Head of caudate nucleus (tissue), 42 donors: ENCODE results near the gene RPUSD1.

Experiments used
- DNase-seq, 42 donors: peaks; one replicate each; pipeline versions ENCODE4 v3.0.0 to v3.0.0-alpha.2; 2020 to 2021; ENCODE audit warnings: mixed read lengths in 7 of 42
- intact Hi-C: fragments of 100-400 bp; cut with DNase I; formaldehyde crosslinking; loops from one replicate; pipeline ENCODE4 v1.15.0; 2022

The RPUSD1 gene

GRCh38 chr16:741986-742629, 46.1 kb downstream of the RPUSD1 start:
- intact Hi-C loops, result loop anchor here (2.0 kb wide), 1 partner anchor 21 kb away; the partner anchor contains the start of gene ANTKMT
- peak in 1 of 42 donors; percentile 2 for DNase-seq

GRCh38 chr16:740764-741505, 47.2 kb downstream of the RPUSD1 start, which contains the start of gene CIAO3:
Gene CIAO3 (minus strand): TSS chr16:740997. CDS start chr16:740985, 12 bp downstream.
- intact Hi-C loops, result loop anchor here (2.0 kb wide), 1 partner anchor 20 kb away; the partner anchor contains the start of gene ANTKMT
- DNase-seq, result peak; percentile 65 to 95 (median 88)

GRCh38 chr16:740459-740763, 47.8 kb downstream of the RPUSD1 start:
- DNase-seq, result no peak
- intact Hi-C loops, result loop anchor here (2.0 kb wide), 1 partner anchor 20 kb away; the partner anchor contains the start of gene ANTKMT

GRCh38 chr16:739560-740458, 48.4 kb downstream of the RPUSD1 start:
- DNase-seq, result peak in 1 of 42 donors; percentile 14
- intact Hi-C loops, result loop anchor here (2.0 kb wide), 1 partner anchor 19 kb away; the partner anchor contains the start of gene ANTKMT

DNA sequence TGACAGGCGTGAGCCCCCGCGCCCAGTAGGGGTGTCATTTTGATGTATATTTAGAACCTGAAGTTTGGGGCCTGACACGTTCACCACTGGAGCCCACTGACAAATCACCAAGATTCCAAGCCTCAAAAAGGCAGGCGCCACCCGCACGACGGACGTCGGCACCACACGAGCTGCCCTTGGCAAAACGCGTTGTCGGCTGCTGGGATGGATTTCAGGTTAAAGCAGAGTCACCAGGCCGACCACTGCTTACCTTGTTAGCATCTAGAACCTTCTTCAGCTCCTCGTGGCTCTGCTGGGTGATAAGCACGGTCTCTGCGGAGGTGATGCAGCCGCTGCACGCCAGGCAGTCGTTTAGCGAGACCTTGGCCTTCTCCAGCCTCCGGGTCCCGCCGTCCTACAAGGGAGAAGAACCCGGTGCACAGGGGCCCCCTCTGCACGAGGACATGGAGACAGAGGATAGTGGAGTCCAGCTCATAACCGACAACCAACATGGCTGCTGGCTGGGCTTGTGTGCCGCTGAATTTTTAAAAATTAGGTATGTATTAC, 51.2 kb downstream of the RPUSD1 start:
- DNase-seq, result no peak
- intact Hi-C loops, result no loop called here

DNA sequence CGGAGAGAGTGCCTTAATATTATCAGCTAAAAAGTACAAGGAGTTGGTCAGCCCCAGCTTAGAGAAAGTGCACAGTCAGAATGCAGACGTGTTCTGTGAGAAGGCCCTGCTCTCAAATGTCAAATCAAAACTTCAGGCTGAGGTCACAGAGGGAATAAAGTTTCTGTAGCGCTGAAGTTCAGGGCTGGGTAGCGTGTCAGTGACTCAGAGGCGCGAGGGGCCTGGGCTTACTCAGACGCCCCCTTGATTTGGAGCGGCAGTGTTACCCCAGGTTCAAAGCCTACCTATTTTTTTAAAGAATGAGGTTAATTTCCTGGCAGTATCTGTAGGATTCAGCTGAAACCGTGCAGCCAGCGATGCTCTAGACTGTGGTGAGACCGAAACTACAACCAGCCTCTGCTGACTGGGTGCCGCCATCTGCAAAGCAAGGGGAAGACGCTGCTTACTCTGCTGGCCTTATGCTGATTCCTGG, 52.2 kb downstream of the RPUSD1 start:
- peak in 20 of 42 donors; percentile 39 to 80 (median 62) for DNase-seq
- intact Hi-C loops, result no loop called here

GRCh38 chr16:734981-735881, 53.0 kb downstream of the RPUSD1 start:
- DNase-seq, result peak in 1 of 42 donors; percentile 14

More at GRCh38 chr16:734981-735881, 53.0 kb downstream of the RPUSD1 start:
- intact Hi-C loops, result no loop called here
